HG03103 (cell line): ENCODE data around the gene DHODH.

ENCODE experiments used
- ATAC-seq: cut with Tn5 transposase; IDR thresholded peaks from one replicate; pipeline ENCODE4 v1.9.1; 2021; ENCODE audit warnings: low read depth; ENCODE audit not compliant: unreplicated experiment

DHODH gene

GRCh38 chr16:72013389-72013788 is 4.8 kb downstream of the DHODH start:
- ATAC-seq = no peak

- ATAC-seq = no peak
These were observed 5.5 kb downstream of the DHODH start for GRCh38 chr16:72013888-72014581.

GRCh38 chr16:72014675-72015074 is 6.1 kb downstream of the DHODH start:
- ATAC-seq = no peak

- no peak for ATAC-seq
These were observed 6.6 kb downstream of the DHODH start for GRCh38 chr16:72015124-72015523.

GRCh38 chr16:72018470-72018869 is 9.9 kb downstream of the DHODH start:
- ATAC-seq = no peak

- no peak for ATAC-seq
These were observed 12.5 kb downstream of the DHODH start for GRCh38 chr16:72021043-72021442.

GRCh38 chr16:72022127-72022526 is 13.6 kb downstream of the DHODH start:
- ATAC-seq = no peak

- ATAC-seq = no peak
These were observed 15.4 kb downstream of the DHODH start for GRCh38 chr16:72023962-72024361.

- no peak for ATAC-seq
These were observed 16.4 kb downstream of the DHODH start for GRCh38 chr16:72024862-72025382.

GRCh38 chr16:72025404-72026114 is 17.0 kb downstream of the DHODH start:
- no peak for ATAC-seq

- no peak for ATAC-seq
These were observed 19.3 kb downstream of the DHODH start for GRCh38 chr16:72027669-72028378.

- no peak for ATAC-seq
These were observed 21.2 kb downstream of the DHODH start for GRCh38 chr16:72029567-72030271.

GRCh38 chr16:72033437-72033836 is 24.9 kb downstream of the DHODH start:
- ATAC-seq = no peak

- ATAC-seq = no peak
These were observed 27.6 kb downstream of the DHODH start for GRCh38 chr16:72036098-72036497.

GRCh38 chr16:72042157-72042660 is 33.7 kb downstream of the DHODH start:
- ATAC-seq = no peak

GRCh38 chr16:72043058-72043457 is 34.5 kb downstream of the DHODH start:
- no peak for ATAC-seq

GRCh38 chr16:72043539-72043938 is 35.0 kb downstream of the DHODH start:
- ATAC-seq = no peak

- ATAC-seq = no peak
These were observed 35.8 kb downstream of the DHODH start for GRCh38 chr16:72044296-72044695.

- no peak for ATAC-seq
These were observed 36.3 kb downstream of the DHODH start for GRCh38 chr16:72044825-72045359.

- no peak for ATAC-seq
These were observed 40.6 kb downstream of the DHODH start for GRCh38 chr16:72049110-72049509.
